ENCODE results near the gene RAB4B. TPM values are rescaled to one million over a fixed set of nuclear protein-coding genes. Genes with fewer than 3 reads are reported as not detected.
"Not testable (repeated sequence)": the region's sequence is repeated elsewhere in the genome, so short reads cannot be mapped to it uniquely, and the experiment has no call there.

RAB4B gene
- total RNA-seq, 2 experiments from 2014 or later = 26.6 to 26.9 TPM

GRCh38 chr19:40831502-40832430 lies 53.7 kb downstream of the RAB4B start:
- no peak for ATAC-seq (ENCODE audit: poor library complexity)
- no peaks in the 10 kb centered on the region for H3K27me3 Mint-ChIP-seq
- H3K4me1 Mint-ChIP-seq (ENCODE audit: low read depth) = peaks cover 35% of the 10 kb centered on the region
- H3K4me3 Mint-ChIP-seq = no peak overlapping the region
- peaks cover 2% of the 10 kb centered on the region for H3K36me3 ChIP-seq (ENCODE audit: insufficient read depth, low read length)
- peaks cover 3% of the 10 kb centered on the region for H3K9me3 Mint-ChIP-seq
- POLR2A ChIA-PET = interaction anchor here (0.7 kb wide), 2 partner anchors 33 to 970 kb away, joined by 3 to 4 read pairs; partner anchors contain the start of gene EGLN2
- TF ChIP-seq, protein P1, sequence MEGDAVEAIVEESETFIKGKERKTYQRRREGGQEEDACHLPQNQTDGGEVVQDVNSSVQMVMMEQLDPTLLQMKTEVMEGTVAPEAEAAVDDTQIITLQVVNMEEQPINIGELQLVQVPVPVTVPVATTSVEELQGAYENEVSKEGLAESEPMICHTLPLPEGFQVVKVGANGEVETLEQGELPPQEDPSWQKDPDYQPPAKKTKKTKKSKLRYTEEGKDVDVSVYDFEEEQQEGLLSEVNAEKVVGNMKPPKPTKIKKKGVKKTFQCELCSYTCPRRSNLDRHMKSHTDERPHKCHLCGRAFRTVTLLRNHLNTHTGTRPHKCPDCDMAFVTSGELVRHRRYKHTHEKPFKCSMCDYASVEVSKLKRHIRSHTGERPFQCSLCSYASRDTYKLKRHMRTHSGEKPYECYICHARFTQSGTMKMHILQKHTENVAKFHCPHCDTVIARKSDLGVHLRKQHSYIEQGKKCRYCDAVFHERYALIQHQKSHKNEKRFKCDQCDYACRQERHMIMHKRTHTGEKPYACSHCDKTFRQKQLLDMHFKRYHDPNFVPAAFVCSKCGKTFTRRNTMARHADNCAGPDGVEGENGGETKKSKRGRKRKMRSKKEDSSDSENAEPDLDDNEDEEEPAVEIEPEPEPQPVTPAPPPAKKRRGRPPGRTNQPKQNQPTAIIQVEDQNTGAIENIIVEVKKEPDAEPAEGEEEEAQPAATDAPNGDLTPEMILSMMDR (IDR thresholded peaks at IDR 0.05) = no peak
- no peaks in the 10 kb centered on the region for H3K9me3 ChIP-seq (ENCODE audit: control insufficient read depth in 1 of 2, insufficient read depth in 1 of 2, low read length in 2 of 2)
- CTCF ChIA-PET = no interaction called here
- H3K36me3 Mint-ChIP-seq (ENCODE audit: low read depth) = peaks cover 9% of the 10 kb centered on the region
- DNase-seq = no peak
- no peak overlapping the region for H3K27ac ChIP-seq (ENCODE audit: low read depth in 1 of 2, low read length in 2 of 2)
- H3K4me3 ChIP-seq (ENCODE audit: low read length) = no peak overlapping the region
- H3K27me3 ChIP-seq (ENCODE audit: control insufficient read depth in 1 of 2, insufficient read depth in 2 of 2, low read length in 2 of 2) = no peaks in the 10 kb centered on the region
- H3K4me1 ChIP-seq (ENCODE audit: insufficient read depth, low read length) = peaks cover 15% of the 10 kb centered on the region
- peak overlapping the region; percentile 80 for H3K27ac Mint-ChIP-seq
- intact Hi-C loops (cut with DNase I, micrococcal nuclease) = no loop called here

DNA sequence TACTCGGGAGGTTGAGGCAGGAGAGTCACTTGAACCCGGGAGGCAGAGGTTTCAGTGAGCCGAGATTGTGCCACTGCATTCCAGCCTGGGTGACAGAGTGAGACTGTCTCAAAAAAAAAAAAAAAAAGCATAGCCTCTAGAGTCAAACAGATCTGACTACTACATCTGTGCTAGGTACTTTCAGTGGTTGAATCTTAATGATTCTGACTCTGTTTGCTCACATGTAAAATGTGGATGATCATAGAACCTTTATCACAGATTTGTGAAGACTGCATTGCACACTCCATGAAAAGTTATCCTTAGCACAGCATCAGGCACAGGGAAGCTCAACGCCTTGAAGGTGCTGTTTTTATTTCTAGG lies 54.4 kb downstream of the RAB4B start:
- H3K27ac Mint-ChIP-seq = peak overlapping the region; percentile 80
- H3K4me3 Mint-ChIP-seq; H3K36me3 Mint-ChIP-seq (ENCODE audit: low read depth); intact Hi-C loops (cut with DNase I, micrococcal nuclease); CTCF ChIA-PET; DNase-seq; H3K27me3 Mint-ChIP-seq; ATAC-seq (ENCODE audit: poor library complexity); H3K27ac ChIP-seq (ENCODE audit: low read depth in 1 of 2, low read length in 2 of 2); H3K4me3 ChIP-seq (ENCODE audit: low read length); POLR2A ChIA-PET; H3K4me1 ChIP-seq (ENCODE audit: insufficient read depth, low read length); H3K9me3 ChIP-seq (ENCODE audit: control insufficient read depth in 1 of 2, insufficient read depth in 1 of 2, low read length in 2 of 2); H3K9me3 Mint-ChIP-seq; H3K27me3 ChIP-seq (ENCODE audit: control insufficient read depth in 1 of 2, insufficient read depth in 2 of 2, low read length in 2 of 2); H3K36me3 ChIP-seq (ENCODE audit: insufficient read depth, low read length): not testable (repeated sequence)
- H3K4me1 Mint-ChIP-seq (ENCODE audit: low read depth) = peaks cover 29% of the 10 kb centered on the region

- DNase-seq; H3K27me3 ChIP-seq (ENCODE audit: control insufficient read depth in 1 of 2, insufficient read depth in 2 of 2, low read length in 2 of 2); H3K27ac ChIP-seq (ENCODE audit: low read depth in 1 of 2, low read length in 2 of 2); H3K36me3 Mint-ChIP-seq (ENCODE audit: low read depth); CTCF ChIA-PET; H3K36me3 ChIP-seq (ENCODE audit: insufficient read depth, low read length); H3K9me3 Mint-ChIP-seq; H3K27me3 Mint-ChIP-seq; H3K4me3 ChIP-seq (ENCODE audit: low read length); intact Hi-C loops (cut with DNase I, micrococcal nuclease); H3K4me1 ChIP-seq (ENCODE audit: insufficient read depth, low read length); H3K9me3 ChIP-seq (ENCODE audit: control insufficient read depth in 1 of 2, insufficient read depth in 1 of 2, low read length in 2 of 2): not testable (repeated sequence)
- peaks cover 26% of the 10 kb centered on the region for H3K4me1 Mint-ChIP-seq (ENCODE audit: low read depth)
- peak overlapping the region; percentile 80 for H3K27ac Mint-ChIP-seq
- POLR2A ChIA-PET = interaction anchor here (0.7 kb wide), 1 partner anchor 35 kb away, joined by 3 read pairs; no protein-coding TSS in a partner anchor
- peak overlapping the region; percentile 10 for H3K4me3 Mint-ChIP-seq
- ATAC-seq (ENCODE audit: poor library complexity) = peak; percentile 24
Observed at GRCh38 chr19:40833728-40834533, 55.9 kb downstream of the RAB4B start.
